ENCODE data around the gene KIF3A.

KIF3A gene

GRCh38 chr5:132770476-132771159, 33.3 kb upstream of the KIF3A start:
- no peak for DNase-seq

GRCh38 chr5:132768485-132768868, 31.1 kb upstream of the KIF3A start:
- DNase-seq = no peak

GRCh38 chr5:132767150-132767549, 29.8 kb upstream of the KIF3A start:
- no peak for DNase-seq

GRCh38 chr5:132766806-132767055, 29.4 kb upstream of the KIF3A start:
- no peak for DNase-seq

GRCh38 chr5:132766020-132766805, 28.9 kb upstream of the KIF3A start:
- DNase-seq = no peak

- DNase-seq = no peak
These were observed 28.1 kb upstream of the KIF3A start for GRCh38 chr5:132765311-132766019.

GRCh38 chr5:132764671-132765238, 27.4 kb upstream of the KIF3A start:
- no peak for DNase-seq

- no peak for DNase-seq
These were observed 26.7 kb upstream of the KIF3A start for GRCh38 chr5:132764051-132764450.

- DNase-seq = no peak
These were observed 26.1 kb upstream of the KIF3A start for GRCh38 chr5:132763181-132764036.

GRCh38 chr5:132762246-132763000, 25.1 kb upstream of the KIF3A start:
- DNase-seq = no peak

GRCh38 chr5:132761321-132762240, 24.2 kb upstream of the KIF3A start:
- no peak for DNase-seq

GRCh38 chr5:132760601-132761317, 23.4 kb upstream of the KIF3A start:
- DNase-seq = no peak

GRCh38 chr5:132760049-132760420, 22.7 kb upstream of the KIF3A start:
- no peak for DNase-seq

GRCh38 chr5:132759114-132760048, 22.0 kb upstream of the KIF3A start:
- DNase-seq = no peak

- DNase-seq = no peak
These were observed 21.1 kb upstream of the KIF3A start for GRCh38 chr5:132758451-132758850.

GRCh38 chr5:132756542-132756941, 19.2 kb upstream of the KIF3A start:
- no peak for DNase-seq

- DNase-seq = no peak
These were observed 17.6 kb upstream of the KIF3A start for GRCh38 chr5:132754947-132755346.

- no peak for DNase-seq
These were observed 16.8 kb upstream of the KIF3A start for GRCh38 chr5:132754111-132754510.
